ENCODE data around the gene AAK1.

DNA sequence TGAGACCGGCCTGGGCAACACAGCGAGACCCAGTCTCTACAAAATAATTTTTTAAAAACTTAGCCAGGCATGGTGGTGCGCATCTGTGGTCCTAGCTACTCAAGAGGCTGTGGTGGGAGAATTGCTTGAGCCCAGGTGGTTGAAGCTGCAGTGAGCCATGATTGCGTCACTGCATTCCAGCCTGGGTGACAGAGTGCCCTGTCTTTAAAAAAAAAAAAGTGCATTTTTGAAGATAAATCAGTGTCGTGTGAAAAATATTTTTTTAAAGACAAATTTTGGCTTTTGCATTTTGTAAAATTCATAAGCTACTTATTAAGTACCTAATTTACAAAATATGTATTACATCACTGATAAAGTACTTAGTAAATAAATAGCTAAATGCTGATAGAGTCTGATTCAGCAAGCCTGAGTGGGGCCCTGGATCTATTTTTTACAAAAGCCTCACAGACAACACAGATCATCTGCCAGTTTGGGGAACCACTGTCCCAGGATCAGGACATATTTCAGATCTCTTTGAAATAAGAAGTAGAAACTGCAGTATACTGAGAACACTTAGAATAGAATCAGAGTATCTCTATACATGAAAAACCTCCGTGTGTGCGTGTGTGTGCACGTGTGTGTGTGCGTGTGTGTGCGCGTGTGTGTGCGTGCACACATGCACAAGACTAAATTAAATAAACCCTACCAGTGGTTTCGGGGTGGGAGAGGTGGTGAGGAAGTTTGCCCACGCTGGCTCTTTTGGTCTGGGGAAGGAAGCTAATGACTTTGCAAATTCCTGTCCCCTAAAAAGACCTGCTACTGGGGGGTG lies 61.6 kb downstream of the AAK1 start:
- TF ChIP-seq, protein P1, sequence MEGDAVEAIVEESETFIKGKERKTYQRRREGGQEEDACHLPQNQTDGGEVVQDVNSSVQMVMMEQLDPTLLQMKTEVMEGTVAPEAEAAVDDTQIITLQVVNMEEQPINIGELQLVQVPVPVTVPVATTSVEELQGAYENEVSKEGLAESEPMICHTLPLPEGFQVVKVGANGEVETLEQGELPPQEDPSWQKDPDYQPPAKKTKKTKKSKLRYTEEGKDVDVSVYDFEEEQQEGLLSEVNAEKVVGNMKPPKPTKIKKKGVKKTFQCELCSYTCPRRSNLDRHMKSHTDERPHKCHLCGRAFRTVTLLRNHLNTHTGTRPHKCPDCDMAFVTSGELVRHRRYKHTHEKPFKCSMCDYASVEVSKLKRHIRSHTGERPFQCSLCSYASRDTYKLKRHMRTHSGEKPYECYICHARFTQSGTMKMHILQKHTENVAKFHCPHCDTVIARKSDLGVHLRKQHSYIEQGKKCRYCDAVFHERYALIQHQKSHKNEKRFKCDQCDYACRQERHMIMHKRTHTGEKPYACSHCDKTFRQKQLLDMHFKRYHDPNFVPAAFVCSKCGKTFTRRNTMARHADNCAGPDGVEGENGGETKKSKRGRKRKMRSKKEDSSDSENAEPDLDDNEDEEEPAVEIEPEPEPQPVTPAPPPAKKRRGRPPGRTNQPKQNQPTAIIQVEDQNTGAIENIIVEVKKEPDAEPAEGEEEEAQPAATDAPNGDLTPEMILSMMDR (IDR thresholded peaks at IDR 0.05), result no peak
- no peak for TF ChIP-seq POLR2A (IDR thresholded peaks at IDR 0.05)

All from breast epithelium (tissue), 3 donors.